Amygdala (tissue), 56 donors: ENCODE measurements around the gene B4GALT2.

Experiments
- DNase-seq, 56 donors: peaks; one replicate each; lab custom pipeline; 2025; lab: John Stamatoyannopoulos, UW

Gene B4GALT2

GRCh38 chr1:43968348-43968948 lies 10.6 kb upstream of the B4GALT2 start:
- no peak for DNase-seq

- no peak for DNase-seq
Measured at GRCh38 chr1:43969416-43969745, 9.6 kb upstream of the B4GALT2 start.

- DNase-seq, result peak; percentile 41 to 99 (median 96)
Measured at GRCh38 chr1:43969746-43970466, 9.1 kb upstream of the B4GALT2 start, which contains the start of gene DPH2. Gene DPH2 (plus strand): TSS chr1:43970010. CDS start chr1:43970176, 166 bp downstream.

GRCh38 chr1:43970502-43970901 lies 8.5 kb upstream of the B4GALT2 start:
- DNase-seq, result no peak

DNA sequence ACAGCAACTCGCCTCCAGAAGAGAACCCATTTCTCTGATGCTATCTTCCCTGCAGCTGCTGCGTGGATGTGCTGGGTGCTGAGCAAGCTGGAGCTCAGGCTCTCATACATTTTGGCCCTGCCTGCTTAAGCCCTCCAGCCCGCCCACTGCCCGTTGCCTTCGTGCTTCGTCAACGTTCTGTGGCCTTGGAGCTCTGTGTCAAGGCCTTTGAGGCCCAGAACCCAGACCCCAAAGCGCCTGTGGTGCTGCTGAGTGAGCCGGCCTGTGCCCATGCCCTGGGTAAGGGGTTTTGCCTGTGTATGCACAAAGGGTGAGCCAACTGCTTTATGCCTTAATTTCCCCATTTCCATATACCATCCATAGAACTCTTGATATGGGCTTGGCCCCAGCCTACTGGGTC lies 8.1 kb upstream of the B4GALT2 start:
- no peak for DNase-seq

- no peak for DNase-seq
Measured at GRCh38 chr1:43971336-43971980, 7.6 kb upstream of the B4GALT2 start.

GRCh38 chr1:43973981-43974442 lies 5.0 kb upstream of the B4GALT2 start:
- peak in 1 of 56 donors; percentile 61 for DNase-seq

DNA sequence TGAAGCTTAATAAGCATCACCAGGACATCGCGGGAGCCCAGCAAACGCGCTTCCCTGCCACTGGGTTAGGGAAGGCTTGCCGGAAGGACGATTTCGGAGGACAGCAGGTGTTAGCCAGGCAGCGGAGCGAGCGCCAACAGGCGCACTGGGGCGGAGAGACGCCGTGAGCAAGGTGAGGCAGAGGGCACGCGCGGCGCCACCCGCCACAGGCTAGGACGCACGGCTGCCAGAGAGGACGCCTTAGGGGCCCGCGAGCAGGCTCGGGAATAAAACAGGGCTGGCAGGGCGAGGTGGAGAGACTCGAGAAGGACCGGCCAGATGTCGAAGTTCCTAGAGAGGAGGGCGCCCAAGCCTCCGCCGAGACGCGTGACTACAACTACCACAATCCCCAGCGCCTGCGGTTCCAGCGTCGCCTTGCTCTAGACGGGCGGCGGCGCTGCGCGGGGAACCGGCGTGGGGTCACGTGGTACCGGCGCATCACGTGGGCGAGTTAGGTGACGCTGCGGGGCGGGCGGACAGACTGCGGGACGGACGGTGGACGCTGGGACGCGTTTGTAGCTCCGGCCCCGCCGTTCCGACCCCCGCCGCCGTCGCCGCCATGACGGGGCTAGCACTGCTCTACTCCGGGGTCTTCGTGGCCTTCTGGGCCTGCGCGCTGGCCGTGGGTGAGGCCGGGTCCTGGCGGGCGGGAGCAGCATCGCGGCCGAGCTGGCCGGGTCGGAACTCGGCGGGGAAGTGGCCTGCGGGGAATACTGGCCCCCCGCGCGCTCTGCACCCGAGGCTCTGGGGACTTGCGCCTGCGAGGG lies 4.4 kb upstream of the B4GALT2 start, which contains the start of gene ATP6V0B:
Gene ATP6V0B (plus strand): TSS at position 518 of the 806 bp plus-strand sequence. CDS start 81 bp downstream, at position 599.
- DNase-seq, result peak; percentile 81 to 99 (median 94)

- DNase-seq, result peak in 25 of 56 donors; percentile 10 to 60 (median 44)
Measured at GRCh38 chr1:43975249-43975961, 3.6 kb upstream of the B4GALT2 start.

GRCh38 chr1:43976045-43976444 lies 3.0 kb upstream of the B4GALT2 start:
- DNase-seq, result no peak

DNA sequence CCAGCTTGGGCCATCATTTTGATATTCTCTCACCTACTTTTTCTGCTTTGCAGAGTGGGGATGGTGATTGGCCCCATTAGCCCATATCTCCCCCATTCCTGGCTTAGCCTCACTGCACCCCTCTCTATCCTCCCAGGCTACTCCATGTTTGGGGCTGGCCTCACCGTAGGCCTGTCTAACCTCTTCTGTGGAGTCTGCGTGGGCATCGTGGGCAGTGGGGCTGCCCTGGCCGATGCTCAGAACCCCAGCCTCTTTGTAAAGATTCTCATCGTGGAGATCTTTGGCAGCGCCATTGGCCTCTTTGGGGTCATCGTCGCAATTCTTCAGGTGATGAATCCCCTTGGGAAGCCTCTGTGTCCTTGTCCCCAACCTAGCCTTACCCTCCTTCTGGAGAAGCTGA lies 2.1 kb upstream of the B4GALT2 start:
- no peak for DNase-seq

- DNase-seq, result no peak
Measured at GRCh38 chr1:43977376-43978263, 1.4 kb upstream of the B4GALT2 start.

GRCh38 chr1:43978264-43978550 lies 803 bp upstream of the B4GALT2 start:
- DNase-seq, result no peak

DNA sequence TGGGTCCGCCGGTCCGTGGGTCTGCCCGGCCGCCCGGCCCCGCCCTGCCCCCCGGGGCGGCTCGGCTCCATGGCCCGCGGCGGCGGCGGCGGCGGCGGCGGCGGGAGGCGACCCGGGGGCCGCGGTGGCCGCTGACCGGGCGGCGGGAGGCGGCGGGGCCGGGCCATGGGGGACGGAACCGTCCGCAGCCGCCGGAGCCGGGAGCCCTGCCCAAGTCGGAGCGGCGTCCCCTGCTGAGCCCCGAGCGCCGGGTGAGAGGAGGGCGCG lies 184 bp downstream of the B4GALT2 start:
- peak in 1 of 56 donors; percentile 36 for DNase-seq

DNA sequence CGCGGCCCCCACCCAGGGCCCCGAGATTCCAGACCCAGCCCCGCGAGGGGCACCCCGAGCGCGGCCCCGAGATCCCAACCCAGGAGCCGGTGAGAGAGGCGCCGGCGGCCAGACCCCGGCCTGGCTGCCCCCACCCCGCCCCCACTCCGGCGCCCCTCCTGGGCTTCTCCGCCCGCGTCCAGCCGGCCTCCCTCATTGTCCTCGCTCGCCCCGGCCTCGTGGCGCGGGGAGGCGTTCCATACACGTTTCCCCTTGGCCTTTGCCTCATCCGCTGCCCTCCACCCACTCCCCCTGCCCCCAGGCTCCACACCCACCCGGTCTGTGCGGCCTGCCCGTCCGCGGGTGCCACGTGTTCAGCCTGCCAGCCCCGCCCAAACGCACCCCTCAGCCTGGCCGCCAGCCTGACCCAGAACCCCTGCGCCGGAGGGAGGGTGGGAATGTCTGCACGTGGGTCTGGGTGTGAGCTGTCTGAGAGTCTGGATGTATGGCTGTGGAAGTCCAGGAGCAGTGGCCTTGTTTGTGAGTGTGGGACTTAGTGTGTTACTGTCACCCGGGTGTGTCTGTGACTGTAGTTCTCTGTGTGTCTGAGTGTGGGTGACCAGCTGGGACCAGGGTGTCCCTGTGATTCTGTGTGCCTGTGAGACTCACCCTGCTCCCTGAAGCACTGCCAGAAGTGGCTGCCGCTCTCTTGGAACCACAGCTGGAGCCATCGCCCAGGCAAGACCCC lies 681 bp downstream of the B4GALT2 start:
- peak in 20 of 56 donors; percentile 14 to 61 (median 35) for DNase-seq

DNA sequence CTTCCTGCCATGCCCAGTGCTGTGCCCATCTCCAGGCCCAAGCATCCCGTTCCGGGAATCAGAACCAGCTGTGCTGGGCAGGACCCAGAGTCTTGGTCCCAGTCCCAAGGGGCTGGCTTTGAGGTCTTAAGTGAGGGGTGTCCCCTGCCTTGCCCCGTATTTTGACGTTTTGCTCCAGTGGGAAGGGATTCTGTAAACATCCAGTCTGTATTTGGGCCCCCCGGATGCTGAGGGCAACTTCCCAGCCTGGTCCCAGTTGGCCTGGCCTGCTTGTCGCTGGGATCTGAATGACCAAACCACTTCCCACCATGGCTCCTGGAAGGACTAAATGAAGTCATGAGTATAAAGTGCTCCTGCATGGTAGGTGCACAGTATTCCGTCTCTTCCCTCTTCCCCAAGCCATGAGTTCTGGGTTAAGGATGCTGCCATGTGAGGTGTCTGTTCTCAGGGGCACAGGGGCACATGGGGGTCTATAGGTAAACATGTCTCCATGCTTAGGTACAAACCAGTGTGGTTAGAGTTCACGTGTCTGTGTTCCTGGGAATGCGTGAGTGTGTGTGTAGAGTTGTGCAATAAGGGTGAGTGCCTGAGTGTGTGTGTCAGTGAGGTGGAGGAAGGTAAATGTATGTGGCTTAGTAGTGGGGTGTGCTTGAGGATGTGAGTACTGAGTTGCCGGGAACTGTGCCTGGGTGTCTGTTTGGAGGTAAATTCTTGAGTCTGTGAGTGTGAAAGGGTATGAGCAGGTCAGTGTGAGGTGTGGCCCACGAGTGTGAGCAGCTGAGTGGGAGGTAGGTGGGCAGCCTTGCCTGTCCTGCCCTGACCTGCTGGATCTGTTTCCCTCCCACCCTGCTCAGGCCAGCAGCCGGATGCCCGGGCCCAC lies 1.5 kb downstream of the B4GALT2 start:
- no peak for DNase-seq

DNA sequence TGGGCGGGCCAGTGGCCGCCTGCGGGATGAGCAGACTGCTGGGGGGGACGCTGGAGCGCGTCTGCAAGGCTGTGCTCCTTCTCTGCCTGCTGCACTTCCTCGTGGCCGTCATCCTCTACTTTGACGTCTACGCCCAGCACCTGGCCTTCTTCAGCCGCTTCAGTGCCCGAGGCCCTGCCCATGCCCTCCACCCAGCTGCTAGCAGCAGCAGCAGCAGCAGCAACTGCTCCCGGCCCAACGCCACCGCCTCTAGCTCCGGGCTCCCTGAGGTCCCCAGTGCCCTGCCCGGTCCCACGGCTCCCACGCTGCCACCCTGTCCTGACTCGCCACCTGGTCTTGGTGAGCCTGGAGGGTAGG lies 2.1 kb downstream of the B4GALT2 start:
- no peak for DNase-seq

DNA sequence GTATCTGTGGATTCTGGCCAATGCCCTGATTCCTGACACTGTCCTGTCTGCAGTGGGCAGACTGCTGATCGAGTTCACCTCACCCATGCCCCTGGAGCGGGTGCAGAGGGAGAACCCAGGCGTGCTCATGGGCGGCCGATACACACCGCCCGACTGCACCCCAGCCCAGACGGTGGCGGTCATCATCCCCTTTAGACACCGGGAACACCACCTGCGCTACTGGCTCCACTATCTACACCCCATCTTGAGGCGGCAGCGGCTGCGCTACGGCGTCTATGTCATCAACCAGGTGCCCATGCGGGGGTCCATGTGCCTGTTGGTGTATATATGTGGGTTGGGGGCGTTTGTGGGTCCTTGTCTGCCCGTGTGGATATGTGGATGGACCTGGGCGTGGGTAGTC lies 2.6 kb downstream of the B4GALT2 start:
- DNase-seq, result no peak
